DND-41 (cell line): ENCODE measurements around the gene SIL1.

ENCODE experiments used
- CTCF ChIP-seq: IDR thresholded peaks from 2 replicates; pipeline ENCODE4 v1.5.1; 2012; ENCODE audit warnings: borderline replicate concordance, low read length, moderate library complexity, mild to moderate bottlenecking; ENCODE audit not compliant: poor library complexity, severe bottlenecking; ENCODE audit errors: extremely low read depth
- EZH2 ChIP-seq: IDR thresholded peaks from 3 replicates; pipeline ENCODE4 v1.6.1; 2012; ENCODE audit warnings: borderline replicate concordance, low read depth, mild to moderate bottlenecking, moderate library complexity, low read length, inconsistent platforms; ENCODE audit not compliant: severe bottlenecking

DNA sequence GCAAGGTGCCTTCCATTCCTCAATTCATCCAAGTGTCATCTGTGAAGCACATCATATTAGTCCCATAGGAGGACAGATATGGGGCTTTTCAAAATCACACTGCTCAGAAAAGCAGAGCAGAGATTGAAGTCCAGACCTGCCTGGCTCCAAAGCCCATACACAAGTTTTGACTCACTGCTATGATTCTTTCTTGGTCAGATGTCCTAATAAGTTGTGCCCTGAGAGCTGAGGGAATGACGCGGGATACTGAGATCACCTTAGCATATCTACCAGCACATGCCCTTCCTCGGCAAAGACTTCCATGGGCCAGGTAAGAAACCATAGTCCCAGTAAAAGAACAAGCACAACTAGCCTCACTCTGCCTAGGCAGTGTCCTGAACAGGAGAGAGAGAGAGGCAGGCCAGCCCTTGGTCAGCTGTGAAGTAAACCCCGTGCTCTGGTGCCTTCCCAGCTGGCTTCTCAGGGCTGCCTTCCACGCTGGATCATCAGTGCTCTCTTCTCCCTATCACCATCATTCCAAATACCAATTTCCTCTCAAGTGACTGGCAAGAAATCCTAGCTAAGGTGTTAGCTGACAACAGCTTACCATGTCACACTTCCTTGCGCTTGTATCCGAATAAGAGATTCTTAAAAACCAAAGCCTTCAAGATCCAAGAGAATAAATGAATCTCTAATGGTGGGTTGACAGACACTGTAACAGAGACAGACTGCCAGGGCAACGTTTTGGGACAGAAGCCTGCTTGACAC is 73.2 kb downstream of the SIL1 start:
- no peak for TF ChIP-seq CTCF
- no peak for TF ChIP-seq EZH2
